ENCODE measurements around the gene DLGAP1. TPM values are rescaled to one million over a fixed set of nuclear protein-coding genes. Genes with fewer than 3 reads are reported as not detected.
"Not testable (repeated sequence)": the region's sequence is repeated elsewhere in the genome, so short reads cannot be mapped to it uniquely, and the experiment has no call there.

Gene DLGAP1
- polyA plus RNA-seq, 1 of the 3 experiments (the other 2 are of a cell fraction) = not detected

GRCh38 chr18:3581890-3582289 is 873.2 kb downstream of the DLGAP1 start:
- H3K4me3 ChIP-seq (ENCODE audit: low read depth in 2 of 2, low read length in 1 of 2) = no peak overlapping the region
- no peaks in the 10 kb centered on the region for H4K20me1 ChIP-seq (ENCODE audit: insufficient read depth)
- H3K4me2 ChIP-seq = no peak overlapping the region
- WGBS (ENCODE audit: low lambda C conversion rate) = 86% methylated on average over 10 of the region's 13 CpGs
- peaks cover 0 to 10% of the 10 kb centered on the region in 2 experiments; a peak in 2 of 4 replicates for H3K4me1 ChIP-seq (ENCODE audit: control insufficient read depth in 1 of 2, insufficient read depth in 2 of 2, low read depth in 1 of 2, low read length in 1 of 2)
- no peak overlapping the region for H3K9ac ChIP-seq
- no peaks in the 10 kb centered on the region for H3K27me3 ChIP-seq (ENCODE audit: insufficient read depth)
- ChIA-PET CTCF (no interaction called here), POLR2A (no interaction called here)
- no peaks in the 10 kb centered on the region for H3K9me3 ChIP-seq
- no peak overlapping the region for H3K27ac ChIP-seq (ENCODE audit: low read depth in 2 of 2, low read length in 1 of 2)
- no peaks in the 10 kb centered on the region for H3K9me2 ChIP-seq
- DNase-seq = peak; percentile 42
- H3K36me3 ChIP-seq (replicated peaks in 1 of 2; ENCODE audit: control insufficient read depth in 1 of 2, insufficient read depth in 2 of 2, low read length in 1 of 2) = no peaks in the 10 kb centered on the region
- H3K79me2 ChIP-seq (ENCODE audit: insufficient read depth) = no peaks in the 10 kb centered on the region
- TF ChIP-seq USF1 (IDR thresholded peaks at IDR 0.05; ENCODE audit: borderline replicate concordance, low read depth) = no peak
- TF ChIP-seq SIN3A (IDR thresholded peaks at IDR 0.05; ENCODE audit: borderline replicate concordance, low read depth, low read length) = no peak
- TF ChIP-seq REST (IDR thresholded peaks at IDR 0.05; ENCODE audit: low read depth, low read length) = no peak
- no peak for TF ChIP-seq PBX3 (IDR thresholded peaks at IDR 0.05)
- TF ChIP-seq MXI1 (IDR thresholded peaks at IDR 0.05; ENCODE audit: low read depth, low read length) = no peak
- no peak for TF ChIP-seq ZBTB33 (IDR thresholded peaks at IDR 0.05; ENCODE audit: borderline replicate concordance, low read depth)
- no peak for TF ChIP-seq CTCF (IDR thresholded peaks at IDR 0.05)
- no peak for TF ChIP-seq POLR2AphosphoS5 (IDR thresholded peaks at IDR 0.05; ENCODE audit: low read depth, low read length)
- no peak for TF ChIP-seq MEF2A (IDR thresholded peaks at IDR 0.05; ENCODE audit: borderline replicate concordance, low read depth)
- TF ChIP-seq JUND (IDR thresholded peaks at IDR 0.05) = no peak
- TF ChIP-seq RXRA (IDR thresholded peaks at IDR 0.05; ENCODE audit: borderline replicate concordance, low read depth) = no peak
- peaks cover 3% of the 10 kb centered on the region for H3F3A ChIP-seq (replicated peaks; ENCODE audit: insufficient read depth)
- H2AFZ ChIP-seq (ENCODE audit: low read depth) = no peak overlapping the region

GRCh38 chr18:3580523-3581025 is 874.5 kb downstream of the DLGAP1 start:
- H3K9me3 ChIP-seq; POLR2A ChIA-PET; DNase-seq; H3K4me1 ChIP-seq (ENCODE audit: control insufficient read depth in 1 of 2, insufficient read depth in 2 of 2, low read depth in 1 of 2, low read length in 1 of 2); H3F3A ChIP-seq (replicated peaks; ENCODE audit: insufficient read depth); H2AFZ ChIP-seq (ENCODE audit: low read depth); H3K9me2 ChIP-seq; H3K4me3 ChIP-seq (ENCODE audit: low read depth in 2 of 2, low read length in 1 of 2); CTCF ChIA-PET; H3K36me3 ChIP-seq (replicated peaks in 1 of 2; ENCODE audit: control insufficient read depth in 1 of 2, insufficient read depth in 2 of 2, low read length in 1 of 2); H3K79me2 ChIP-seq (ENCODE audit: insufficient read depth); H3K4me2 ChIP-seq; H3K9ac ChIP-seq; H4K20me1 ChIP-seq (ENCODE audit: insufficient read depth); H3K27me3 ChIP-seq (ENCODE audit: insufficient read depth): not testable (repeated sequence)
- 95% methylated on average over 7 of the region's 22 CpGs for WGBS (ENCODE audit: low lambda C conversion rate)
- H3K27ac ChIP-seq (ENCODE audit: low read depth in 2 of 2, low read length in 1 of 2) = 0 out of 4 replicates have a peak overlapping the region, but pooled peaks of 1 of the 2 experiments have one; percentile 58
